DOHH2 (cell line): ENCODE data around the gene RIPPLY3.

Experiments used
- H3F3A ChIP-seq: fragments of 200-600 bp; sonication (generic), shearing (Covaris generic); 2 replicates; pipeline ENCODE4 v1.6.0; 2016; ENCODE audit warnings: antibody characterized with exemption, mild to moderate bottlenecking; ENCODE audit not compliant: control insufficient read depth, insufficient read depth
- H3K27ac ChIP-seq: fragments of 200-600 bp; sonication (generic); 2 replicates; pipeline ENCODE4 v1.5.1; 2014; ENCODE audit warnings: low read depth, mild to moderate bottlenecking, low read length, moderate library complexity
- H3K27me3 ChIP-seq: fragments of 200-600 bp; sonication (generic); 2 replicates; pipeline ENCODE4 v1.6.1; 2014; ENCODE audit warnings: mild to moderate bottlenecking, low read length, mixed read lengths; ENCODE audit not compliant: control insufficient read depth
- H3K36me3 ChIP-seq: fragments of 200-600 bp; sonication (generic); 2 replicates; pipeline ENCODE4 v1.6.1; 2014; ENCODE audit warnings: mild to moderate bottlenecking, low read length, moderate library complexity, mixed read lengths; ENCODE audit not compliant: control insufficient read depth
- H3K4me1 ChIP-seq: fragments of 200-600 bp; sonication (generic); 2 replicates; pipeline ENCODE4 v1.6.1; 2014; ENCODE audit warnings: mild to moderate bottlenecking, low read length, mixed read lengths; ENCODE audit not compliant: control insufficient read depth
- H3K4me2 ChIP-seq: fragments of 200-600 bp; sonication (generic); 2 replicates; pipeline ENCODE4 v1.6.0; 2014; ENCODE audit warnings: mild to moderate bottlenecking, low read length, moderate library complexity
- H3K4me3 ChIP-seq: fragments of 200-600 bp; sonication (generic); 2 replicates; pipeline ENCODE4 v1.5.1; 2014; ENCODE audit warnings: mild to moderate bottlenecking, low read length, mixed read lengths
- H3K79me2 ChIP-seq: fragments of 200-600 bp; sonication (generic); 2 replicates; pipeline ENCODE4 v1.6.1; 2014; ENCODE audit warnings: mild to moderate bottlenecking, low read length, mixed read lengths; ENCODE audit not compliant: control insufficient read depth
- H3K9me2 ChIP-seq: fragments of 200-600 bp; sonication (generic); replicated peaks from 2 replicates; pipeline ENCODE4 v1.6.1; 2014; ENCODE audit warnings: mild to moderate bottlenecking, low read length, mixed read lengths; ENCODE audit not compliant: control insufficient read depth
- H3K9me3 ChIP-seq: fragments of 200-600 bp; sonication (generic); 2 replicates; pipeline ENCODE4 v1.6.1; 2014; ENCODE audit warnings: antibody characterized with exemption, low read length, mixed read lengths; ENCODE audit not compliant: control insufficient read depth, insufficient read depth
- H4K20me1 ChIP-seq: fragments of 200-600 bp; sonication (generic); 2 replicates; pipeline ENCODE4 v1.6.0; 2014; ENCODE audit warnings: low read depth, mild to moderate bottlenecking, antibody characterized with exemption, low read length, moderate library complexity; ENCODE audit not compliant: control insufficient read depth, insufficient read depth
- CTCF ChIP-seq: fragments of 200-600 bp; sonication (generic); IDR thresholded peaks from one replicate; pipeline ENCODE4 v1.5.1; 2014; ENCODE audit warnings: antibody characterized with exemption, mild to moderate bottlenecking, low read depth, low read length; ENCODE audit not compliant: poor library complexity, severe bottlenecking
- EZH2phosphoT487 ChIP-seq: fragments of 200-600 bp; sonication (generic); IDR thresholded peaks from 2 replicates; pipeline ENCODE4 v1.6.1; 2017; ENCODE audit warnings: borderline replicate concordance, mild to moderate bottlenecking, antibody characterized with exemption, low read length, moderate library complexity, mixed read lengths

Gene RIPPLY3

GRCh38 chr21:37006486-37007291 is at the start of gene RIPPLY3:
Gene RIPPLY3, plus strand, starts transcription at chr21:37006702. Its CDS starts 71 bp downstream, at chr21:37006773.
- Histone ChIP-seq H3K27me3 (peaks cover 5% of the 10 kb centered on the region; the same call in 1 of the 2 replicates), H4K20me1 (no peaks in the 10 kb centered on the region), H3K27ac (no peak within 1 kb of the TSS), H3K36me3 (no peaks in the 10 kb centered on the region), H3K79me2 (no peaks in the 10 kb centered on the region), H3F3A (0 out of 2 replicates have a peak, but pooled peaks cover 4% of the 10 kb centered on the region), H3K4me3 (peak within 1 kb of the TSS; percentile 52), H3K9me2 (no peaks in the 10 kb centered on the region), H3K4me1 (peaks cover 9% of the 10 kb centered on the region), H3K9me3 (no peaks in the 10 kb centered on the region), H3K4me2 (peak within 1 kb of the TSS; percentile 51)
- TF ChIP-seq CTCF, result no peak
- TF ChIP-seq EZH2phosphoT487, result no peak

GRCh38 chr21:36959020-36959835 is 47.3 kb upstream of the RIPPLY3 start:
- H3K4me3 ChIP-seq, result no peak overlapping the region

GRCh38 chr21:36960676-36961284 is 45.7 kb upstream of the RIPPLY3 start:
- no peaks in the 10 kb centered on the region for H4K20me1 ChIP-seq
- H3K36me3 ChIP-seq, result peaks cover 4% of the 10 kb centered on the region
- H3K4me1 ChIP-seq, result peaks cover 16% of the 10 kb centered on the region
- H3K27ac ChIP-seq, result no peak overlapping the region
- H3K9me2 ChIP-seq, result no peaks in the 10 kb centered on the region
- H3K9me3 ChIP-seq, result no peaks in the 10 kb centered on the region
- H3K4me2 ChIP-seq, result no peak overlapping the region
- H3F3A ChIP-seq, result peaks cover 8% of the 10 kb centered on the region
- no peaks in the 10 kb centered on the region for H3K27me3 ChIP-seq
- H3K4me3 ChIP-seq, result no peak overlapping the region
- peaks cover 7% of the 10 kb centered on the region for H3K79me2 ChIP-seq
- TF ChIP-seq CTCF (no peak), EZH2phosphoT487 (no peak)

More at GRCh38 chr21:36959020-36959835, 47.3 kb upstream of the RIPPLY3 start:
- Histone ChIP-seq H3K9me2 (no peaks in the 10 kb centered on the region), H3K4me2 (no peak overlapping the region), H3K9me3 (no peaks in the 10 kb centered on the region), H3F3A (no peaks in the 10 kb centered on the region), H3K4me1 (peaks cover under 1% of the 10 kb centered on the region), H3K27me3 (no peaks in the 10 kb centered on the region), H4K20me1 (no peaks in the 10 kb centered on the region), H3K36me3 (peaks cover 4% of the 10 kb centered on the region), H3K27ac (no peak overlapping the region), H3K79me2 (no peaks in the 10 kb centered on the region)
- TF ChIP-seq EZH2phosphoT487, result no peak
- TF ChIP-seq CTCF, result no peak
